Fibroblast of mammary gland (primary cell): ENCODE results near the gene TMOD4.

Experiments
- DNase-seq: peaks from one replicate; pipeline ENCODE4 v3.0.0-alpha.2; 2010; ENCODE audit warnings: low read depth
- H3K4me3 ChIP-seq: 2 replicates; pipeline ENCODE4 v1.5.1; 2011; ENCODE audit warnings: low read depth, mild to moderate bottlenecking, low read length, moderate library complexity; ENCODE audit not compliant: control insufficient read depth
- TF ChIP-seq, protein P1 (sequence below): conservative IDR thresholded peaks from 2 replicates; pipeline ENCODE4 v1.5.1; 2011; ENCODE audit warnings: low read depth, low read length, inconsistent platforms; ENCODE audit not compliant: control insufficient read depth, insufficient read depth

TMOD4 gene

DNA sequence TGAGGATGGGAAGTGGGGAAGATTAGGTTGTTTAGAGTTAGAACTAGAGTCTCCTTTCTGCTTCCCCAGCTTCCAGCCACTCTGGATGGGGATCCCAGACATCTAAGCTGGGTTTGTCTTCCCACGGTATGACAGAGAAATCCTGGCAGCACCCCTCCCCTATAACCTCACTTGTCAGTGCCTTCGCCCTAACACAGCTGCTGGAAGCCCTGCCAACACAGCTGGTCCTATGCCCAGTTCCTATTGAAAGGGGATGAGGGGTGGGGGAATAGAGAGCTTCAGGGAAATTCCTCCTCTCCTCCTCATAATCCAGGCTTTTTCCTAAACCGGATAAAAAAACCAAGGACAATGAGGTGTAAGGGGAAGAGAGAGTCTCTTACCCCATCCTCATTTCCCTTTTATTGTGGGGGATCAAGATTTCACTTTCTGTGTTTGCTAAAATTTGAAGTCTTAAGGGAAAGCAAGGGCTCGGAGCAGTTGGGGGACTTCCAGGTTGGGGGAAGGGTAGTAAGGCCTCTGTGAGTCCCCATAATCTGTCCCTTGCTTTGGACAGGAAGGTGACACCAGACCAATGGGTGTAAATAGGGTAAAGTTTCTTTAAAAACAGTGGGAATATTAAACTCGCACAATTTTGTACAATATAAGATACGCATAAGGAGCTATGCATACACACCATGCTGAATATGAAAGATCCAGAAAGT is 590 bp downstream of the TMOD4 start:
- no peak overlapping the region for H3K4me3 ChIP-seq
- TF ChIP-seq, protein P1, sequence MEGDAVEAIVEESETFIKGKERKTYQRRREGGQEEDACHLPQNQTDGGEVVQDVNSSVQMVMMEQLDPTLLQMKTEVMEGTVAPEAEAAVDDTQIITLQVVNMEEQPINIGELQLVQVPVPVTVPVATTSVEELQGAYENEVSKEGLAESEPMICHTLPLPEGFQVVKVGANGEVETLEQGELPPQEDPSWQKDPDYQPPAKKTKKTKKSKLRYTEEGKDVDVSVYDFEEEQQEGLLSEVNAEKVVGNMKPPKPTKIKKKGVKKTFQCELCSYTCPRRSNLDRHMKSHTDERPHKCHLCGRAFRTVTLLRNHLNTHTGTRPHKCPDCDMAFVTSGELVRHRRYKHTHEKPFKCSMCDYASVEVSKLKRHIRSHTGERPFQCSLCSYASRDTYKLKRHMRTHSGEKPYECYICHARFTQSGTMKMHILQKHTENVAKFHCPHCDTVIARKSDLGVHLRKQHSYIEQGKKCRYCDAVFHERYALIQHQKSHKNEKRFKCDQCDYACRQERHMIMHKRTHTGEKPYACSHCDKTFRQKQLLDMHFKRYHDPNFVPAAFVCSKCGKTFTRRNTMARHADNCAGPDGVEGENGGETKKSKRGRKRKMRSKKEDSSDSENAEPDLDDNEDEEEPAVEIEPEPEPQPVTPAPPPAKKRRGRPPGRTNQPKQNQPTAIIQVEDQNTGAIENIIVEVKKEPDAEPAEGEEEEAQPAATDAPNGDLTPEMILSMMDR = no peak
- peak; percentile 33 for DNase-seq

DNA sequence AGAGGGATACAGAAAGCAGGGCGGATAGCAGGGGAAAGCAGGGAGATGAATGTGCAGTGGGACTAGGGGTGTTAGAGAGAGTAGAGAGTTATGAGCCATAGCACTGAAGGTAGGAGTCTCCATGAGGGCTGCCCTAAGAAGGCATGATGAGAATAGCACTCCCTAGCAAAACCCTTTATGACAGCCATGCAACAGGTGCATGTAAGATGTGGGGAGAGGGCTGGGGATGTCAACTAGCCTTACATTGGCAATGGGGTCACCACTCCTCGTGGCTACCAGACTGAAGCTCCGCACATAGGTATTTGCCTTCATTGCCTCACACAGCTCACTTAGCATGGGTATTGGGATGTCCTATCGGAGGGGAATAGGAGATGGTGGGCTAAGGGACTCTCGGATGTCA is 4.6 kb downstream of the TMOD4 start:
- no peak for DNase-seq
- TF ChIP-seq, protein P1 = no peak
- H3K4me3 ChIP-seq = no peak overlapping the region

DNA sequence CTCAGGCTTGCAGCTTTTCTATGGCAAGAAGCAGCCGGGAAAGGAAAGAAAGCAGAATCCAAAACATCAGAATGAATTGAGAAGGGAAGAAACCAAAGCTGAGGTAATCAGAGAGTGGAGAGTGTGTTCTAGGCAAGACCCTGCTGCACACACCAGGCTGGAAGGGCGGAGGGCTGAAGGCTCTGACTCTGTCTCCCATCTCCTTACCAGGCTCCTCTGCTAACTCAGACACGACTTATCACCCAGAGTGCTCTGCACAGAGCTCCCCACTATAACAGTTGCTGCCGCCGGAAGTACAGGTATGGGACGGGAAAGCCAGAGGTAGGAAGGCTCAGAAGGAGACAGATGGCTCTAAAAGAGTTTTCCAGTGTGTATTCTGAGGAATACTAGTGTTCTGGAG is 8.7 kb downstream of the TMOD4 start:
- H3K4me3 ChIP-seq = peak overlapping the region; percentile 99
- DNase-seq = no peak
- TF ChIP-seq, protein P1 = no peak

DNA sequence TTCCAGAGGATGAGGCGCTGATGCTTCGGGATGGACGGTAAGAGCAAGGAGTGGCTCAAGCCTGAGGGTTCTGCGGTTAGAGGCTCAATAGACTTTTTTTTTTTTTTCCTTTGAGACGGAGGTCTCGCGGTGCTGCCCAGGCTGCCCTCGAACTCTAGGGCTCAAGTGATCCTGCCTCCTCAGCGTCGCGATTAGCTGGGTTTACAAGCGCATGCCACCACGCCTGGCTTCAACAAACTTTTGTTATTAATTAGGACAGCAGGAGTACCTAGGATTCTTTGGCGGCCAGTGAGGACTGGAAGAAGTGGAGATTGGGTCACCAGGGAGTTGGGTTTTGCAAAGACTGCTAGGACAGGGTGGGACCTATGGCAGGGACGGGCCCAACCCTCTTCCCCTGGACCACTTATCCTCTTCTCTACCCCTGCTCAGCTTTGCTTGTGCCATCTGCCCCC is 9.2 kb downstream of the TMOD4 start:
- TF ChIP-seq, protein P1 = no peak
- peak; percentile 72 for DNase-seq

DNA sequence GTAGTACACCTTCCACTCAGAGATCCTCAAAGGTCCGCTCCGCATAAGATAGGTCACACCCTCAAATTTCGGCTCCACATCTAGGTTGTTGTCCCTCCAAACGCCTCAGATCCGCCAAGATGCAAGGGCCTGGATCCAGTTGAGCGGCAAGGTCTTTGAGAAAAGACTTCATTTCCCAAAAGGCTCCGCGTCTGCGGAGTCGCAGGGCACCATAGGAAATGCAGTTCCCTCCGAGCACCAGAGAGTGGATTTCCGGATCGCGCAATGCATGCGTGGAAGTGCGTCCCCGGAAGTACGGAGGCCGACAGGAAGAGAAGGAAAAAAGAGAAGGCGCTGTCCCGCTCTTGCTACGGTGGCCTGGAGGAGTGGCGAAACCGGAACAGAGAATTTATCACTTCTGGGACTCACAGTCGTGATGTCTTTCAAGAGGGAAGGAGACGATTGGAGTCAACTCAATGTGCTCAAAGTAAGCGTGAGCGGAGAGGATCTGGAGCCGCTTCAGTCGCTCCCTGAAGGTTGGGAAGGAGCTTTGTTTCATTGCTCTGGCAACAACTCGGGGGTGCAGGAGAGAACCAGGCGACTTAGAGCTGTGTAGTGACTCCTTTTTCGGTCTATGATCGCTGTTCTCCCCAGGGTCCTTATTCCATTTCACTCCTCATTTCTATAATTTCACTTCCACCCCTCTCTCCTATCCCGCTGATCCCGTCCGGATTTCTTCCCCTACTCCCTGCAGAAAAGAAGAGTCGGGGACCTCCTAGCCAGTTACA is 9.9 kb downstream of the TMOD4 start, which contains the start of the genes LYSMD1 and SCNM1:
Gene LYSMD1, minus strand, starts transcription at position 165 of the 767 bp plus-strand sequence. CDS start 644 bp downstream, outside the sequence.
Gene SCNM1, plus strand, starts transcription at position 407 of the 767 bp plus-strand sequence. Its CDS starts 9 bp downstream, at position 416.
- DNase-seq = peak; percentile 99
- TF ChIP-seq, protein P1 = no peak
- H3K4me3 ChIP-seq = peak within 1 kb of the TSS; percentile 99

More for the DNA sequence above, 9.2 kb downstream of the TMOD4 start:
- H3K4me3 ChIP-seq = peak overlapping the region; percentile 99

DNA sequence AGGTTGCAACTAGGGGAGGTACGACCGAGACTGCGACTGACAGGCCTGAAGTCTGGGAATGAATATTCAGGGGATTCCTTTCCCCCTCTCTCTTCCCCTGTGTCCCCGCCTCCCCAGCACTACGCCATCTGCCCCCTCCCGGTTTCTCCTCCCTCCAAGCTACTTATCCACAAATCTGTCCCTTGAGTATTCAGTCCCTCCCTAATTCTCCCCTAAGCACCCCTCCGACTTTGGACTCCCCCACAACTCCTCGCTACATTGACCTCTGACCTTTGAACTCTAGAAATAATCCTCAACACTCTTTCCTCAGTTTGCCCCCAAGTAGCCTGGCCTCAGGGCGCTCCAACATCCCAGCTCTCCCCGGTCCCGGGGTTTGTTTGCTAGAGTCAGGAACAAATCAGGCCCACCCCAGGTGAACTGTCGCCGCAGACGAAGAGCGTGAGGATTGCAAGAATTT is 10.5 kb downstream of the TMOD4 start:
- TF ChIP-seq, protein P1 = no peak
- DNase-seq = peak; percentile 59
- peak overlapping the region; percentile 99 for H3K4me3 ChIP-seq
